ENCODE data around the gene NR6A1.
A peak's percentile ranks its signal among the peaks of the same experiment; 100 is the strongest.

The NR6A1 gene

GRCh38 chr9:124569942-124570341, 201.2 kb downstream of the NR6A1 start:
- DNase-seq (ENCODE audit: low spot score), result no peak

DNA sequence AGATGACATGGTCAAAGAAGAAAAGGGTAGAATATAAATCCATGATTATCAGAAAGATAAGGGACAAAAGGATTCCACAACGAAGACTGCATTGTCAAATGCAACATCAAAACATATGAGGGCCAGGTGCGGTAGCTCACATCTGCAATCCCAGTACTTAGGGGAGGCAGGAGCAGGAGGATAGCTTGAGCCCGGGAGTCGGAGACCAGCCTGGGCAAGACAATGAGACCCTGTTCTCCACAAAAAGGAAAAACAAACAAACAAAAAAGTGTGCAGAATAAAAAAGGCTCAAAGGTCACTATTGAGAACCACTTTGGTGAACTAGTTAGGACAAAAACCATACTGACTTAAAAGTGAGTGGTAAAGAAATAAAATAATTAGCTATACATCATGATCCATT, 203.7 kb downstream of the NR6A1 start:
- DNase-seq (ENCODE audit: low spot score), result no peak

DNA sequence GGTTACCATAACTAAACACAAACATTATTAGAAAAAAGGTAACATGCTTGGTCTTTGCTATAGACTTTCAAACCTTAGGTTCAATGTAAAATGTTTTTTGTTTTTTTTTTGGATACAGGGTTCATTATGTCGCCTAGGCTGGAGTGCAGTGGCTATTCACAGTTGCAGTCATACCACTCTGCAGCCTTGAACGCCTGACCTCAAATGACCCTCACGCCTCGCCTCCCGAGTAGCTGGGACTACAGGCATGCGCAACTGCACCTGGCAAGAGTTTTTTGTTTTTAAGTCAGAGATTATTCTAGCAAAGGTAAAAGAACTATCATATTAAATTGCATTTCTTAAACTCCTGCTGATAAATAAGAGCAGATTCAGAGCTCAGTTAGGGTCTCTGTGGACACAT, 208.8 kb downstream of the NR6A1 start:
- no peak for DNase-seq (ENCODE audit: low spot score)

DNA sequence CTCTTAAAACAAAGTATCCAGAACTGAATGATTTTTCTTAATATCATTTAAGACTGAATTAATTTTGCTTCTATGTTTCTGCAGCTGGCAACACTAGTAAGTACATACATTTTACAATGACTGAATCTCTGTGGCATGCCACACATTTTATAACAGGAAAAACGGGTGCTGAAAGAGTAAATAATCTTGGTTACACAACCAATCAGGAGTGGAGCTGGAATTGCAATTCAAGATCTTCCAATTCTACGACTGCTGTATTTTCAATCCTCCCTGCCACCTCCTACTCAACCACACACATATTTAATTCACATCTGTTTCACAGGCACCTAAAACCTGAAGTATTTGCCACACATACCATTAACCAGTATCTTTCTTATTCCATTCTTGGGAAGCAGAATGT, 211.2 kb downstream of the NR6A1 start:
- peak; percentile 31 for DNase-seq (ENCODE audit: low spot score)

- no peak for DNase-seq (ENCODE audit: low spot score)
Measured at GRCh38 chr9:124558777-124559470, 212.2 kb downstream of the NR6A1 start.

GRCh38 chr9:124557895-124558294, 213.2 kb downstream of the NR6A1 start:
- no peak for DNase-seq (ENCODE audit: low spot score)

DNA sequence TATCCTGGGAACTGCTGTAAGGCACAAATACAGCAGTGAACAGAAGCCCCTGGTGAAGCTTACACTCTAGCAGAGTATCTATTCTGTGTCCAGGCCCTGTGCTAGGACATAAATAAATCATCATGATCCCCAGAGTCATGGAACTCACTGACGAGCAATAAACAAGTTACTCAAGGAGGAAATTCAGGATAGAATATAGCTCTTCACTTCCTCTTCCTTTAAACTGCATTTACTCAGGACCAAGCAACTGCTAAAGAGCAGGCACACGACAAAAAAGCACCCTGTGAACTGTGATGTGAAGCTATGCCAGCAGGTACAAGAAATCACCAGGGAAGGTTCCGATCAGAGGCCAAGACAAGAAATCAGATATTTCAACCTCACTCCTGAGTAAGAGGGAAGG, 216.1 kb downstream of the NR6A1 start:
- DNase-seq (ENCODE audit: low spot score), result no peak

GRCh38 chr9:124553738-124554137, 217.4 kb downstream of the NR6A1 start:
- DNase-seq (ENCODE audit: low spot score), result no peak

DNA sequence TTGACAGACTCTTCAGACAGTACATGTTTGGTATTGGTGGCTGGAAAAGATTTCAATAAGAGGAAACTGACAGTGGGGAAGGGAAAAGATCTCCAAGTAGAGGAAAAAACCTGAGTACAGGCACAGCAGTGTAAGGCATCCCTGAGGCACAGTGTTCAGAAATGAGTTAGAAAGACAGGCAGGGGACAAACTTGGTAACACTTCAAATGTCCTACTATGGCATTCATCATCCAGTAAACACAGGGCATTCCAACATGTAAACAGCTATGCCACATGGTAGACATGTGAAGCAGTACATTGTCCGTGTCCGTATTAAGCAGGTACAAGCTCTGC, 218.9 kb downstream of the NR6A1 start:
- no peak for DNase-seq (ENCODE audit: low spot score)

- peak; percentile 80 for DNase-seq (ENCODE audit: low spot score)
Measured at GRCh38 chr9:124551472-124552272, 219.4 kb downstream of the NR6A1 start.

DNA sequence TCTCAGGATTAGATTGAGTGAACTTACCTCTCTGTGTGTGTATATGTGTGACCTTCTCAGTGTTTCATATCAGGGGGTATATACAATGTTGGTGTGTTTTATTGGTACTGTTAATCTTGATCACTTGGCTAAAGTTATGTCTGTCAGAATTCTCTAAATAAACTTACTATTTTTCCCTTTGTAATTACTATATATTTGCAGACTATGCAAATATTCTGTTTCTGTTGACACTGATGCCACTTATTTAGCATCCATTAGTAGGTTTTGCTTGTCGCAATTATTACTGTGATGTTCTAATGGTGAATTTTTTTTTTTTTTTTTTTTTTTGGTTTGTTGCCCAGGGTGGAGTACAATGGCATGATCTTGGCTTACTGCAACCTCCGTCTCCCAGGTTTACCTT, 221.0 kb downstream of the NR6A1 start:
- no peak for DNase-seq (ENCODE audit: low spot score)

DNA sequence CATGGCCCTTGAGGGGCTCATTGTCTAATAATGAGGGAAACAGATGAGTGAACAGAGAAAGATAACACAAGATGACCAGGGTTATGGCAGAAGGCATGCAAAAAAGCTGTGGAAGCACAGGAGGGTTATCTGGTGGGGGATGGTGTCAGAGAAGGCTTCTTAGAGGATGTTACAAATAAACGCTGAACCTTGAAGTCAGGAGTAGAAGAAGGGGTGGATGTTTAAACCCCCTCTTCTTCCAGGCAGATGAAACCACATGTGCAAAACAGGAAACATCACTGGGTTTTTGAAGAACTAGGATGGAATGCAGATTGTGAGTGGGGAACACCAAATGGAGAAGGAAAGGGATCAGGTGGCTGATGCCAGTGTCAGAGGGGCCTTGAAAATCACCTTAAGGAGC, 222.1 kb downstream of the NR6A1 start:
- DNase-seq (ENCODE audit: low spot score), result no peak

DNA sequence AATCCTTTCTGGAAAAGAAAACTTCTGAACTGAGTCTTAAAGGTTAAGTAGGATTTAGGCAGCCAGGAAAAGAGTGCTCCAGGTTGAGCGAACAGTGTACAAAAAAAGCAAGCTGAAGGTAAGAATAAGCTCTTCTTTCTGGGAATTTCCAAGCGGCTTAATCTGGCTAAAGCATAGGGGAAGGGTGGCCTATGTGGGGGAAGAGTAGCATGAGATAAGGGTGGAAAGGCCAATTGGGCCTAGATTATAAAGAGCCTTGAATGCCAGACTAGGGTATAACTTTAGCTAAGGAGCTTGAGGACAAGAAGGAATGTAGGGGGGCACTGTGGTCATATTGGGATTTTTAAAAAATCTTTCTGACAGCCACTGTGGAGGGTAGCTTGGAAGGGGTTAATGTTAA, 226.6 kb downstream of the NR6A1 start:
- no peak for DNase-seq (ENCODE audit: low spot score)

GRCh38 chr9:124541824-124542223, 229.3 kb downstream of the NR6A1 start:
- no peak for DNase-seq (ENCODE audit: low spot score)

- DNase-seq (ENCODE audit: low spot score), result no peak
Measured at GRCh38 chr9:124537926-124538325, 233.2 kb downstream of the NR6A1 start.

DNA sequence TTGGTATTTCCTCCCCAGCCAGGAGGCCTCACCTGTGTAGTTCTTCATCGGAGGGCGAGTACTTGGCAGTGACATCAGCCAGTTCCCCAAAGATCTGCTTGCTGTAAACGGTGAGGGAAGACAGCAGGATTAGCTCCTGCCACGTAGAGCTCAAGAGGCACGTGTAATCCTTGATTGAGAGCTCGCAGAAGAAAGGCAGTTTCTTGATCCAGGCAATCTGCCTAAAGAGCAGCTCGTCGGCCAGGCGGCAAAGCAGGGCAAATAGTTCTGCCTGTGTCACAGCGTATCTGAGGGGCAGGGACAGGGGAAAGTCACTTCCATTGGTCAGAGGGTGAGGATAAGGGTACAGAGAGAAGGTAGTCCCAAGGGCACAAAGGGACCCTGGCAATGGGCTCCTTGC, 235.3 kb downstream of the NR6A1 start:
- no peak for DNase-seq (ENCODE audit: low spot score)

DNA sequence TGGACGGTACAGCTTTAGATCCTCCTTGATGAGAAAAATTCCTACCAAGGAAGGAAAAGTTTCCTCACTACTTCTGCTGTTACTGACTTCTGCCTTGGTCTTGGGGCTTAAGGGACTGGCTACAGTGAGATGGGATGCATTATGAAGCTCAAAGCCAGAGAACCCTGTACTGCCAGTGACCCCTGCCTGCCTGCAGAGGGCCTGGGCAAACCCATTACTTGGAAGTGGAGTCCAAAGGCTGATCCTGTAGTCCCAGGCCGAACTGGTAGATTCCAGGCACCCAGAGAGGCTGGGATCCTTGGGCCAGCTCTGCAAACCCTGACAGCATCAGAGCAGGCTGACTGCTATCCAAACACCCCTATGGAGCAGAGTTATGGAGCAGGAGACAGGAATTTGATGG, 238.2 kb downstream of the NR6A1 start:
- DNase-seq (ENCODE audit: low spot score), result no peak

DNA sequence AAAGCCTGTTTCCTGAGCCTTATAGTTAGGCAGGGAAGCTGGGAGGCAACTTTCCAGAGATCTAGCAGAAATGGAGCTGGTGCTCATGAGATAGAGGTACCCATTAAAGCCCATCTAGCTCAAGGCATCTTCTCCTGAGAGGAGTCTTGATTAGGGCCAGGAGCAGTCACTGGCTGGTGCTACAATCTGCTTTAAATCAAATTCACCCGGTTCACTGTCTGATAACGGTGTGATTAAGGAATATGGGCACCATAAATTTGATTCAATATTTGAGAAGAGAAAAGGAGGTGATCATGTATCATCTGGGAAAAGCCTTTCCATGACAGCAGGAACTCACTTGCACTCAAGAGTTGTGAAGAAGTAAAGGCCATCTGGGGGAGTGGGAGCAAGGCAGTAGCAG, 240.0 kb downstream of the NR6A1 start:
- DNase-seq (ENCODE audit: low spot score), result no peak

- no peak for DNase-seq (ENCODE audit: low spot score)
Measured at GRCh38 chr9:124530246-124530645, 240.9 kb downstream of the NR6A1 start.

- DNase-seq (ENCODE audit: low spot score), result no peak
Measured at GRCh38 chr9:124527781-124528180, 243.3 kb downstream of the NR6A1 start.

- no peak for DNase-seq (ENCODE audit: low spot score)
Measured at GRCh38 chr9:124526174-124526573, 244.9 kb downstream of the NR6A1 start.

DNA sequence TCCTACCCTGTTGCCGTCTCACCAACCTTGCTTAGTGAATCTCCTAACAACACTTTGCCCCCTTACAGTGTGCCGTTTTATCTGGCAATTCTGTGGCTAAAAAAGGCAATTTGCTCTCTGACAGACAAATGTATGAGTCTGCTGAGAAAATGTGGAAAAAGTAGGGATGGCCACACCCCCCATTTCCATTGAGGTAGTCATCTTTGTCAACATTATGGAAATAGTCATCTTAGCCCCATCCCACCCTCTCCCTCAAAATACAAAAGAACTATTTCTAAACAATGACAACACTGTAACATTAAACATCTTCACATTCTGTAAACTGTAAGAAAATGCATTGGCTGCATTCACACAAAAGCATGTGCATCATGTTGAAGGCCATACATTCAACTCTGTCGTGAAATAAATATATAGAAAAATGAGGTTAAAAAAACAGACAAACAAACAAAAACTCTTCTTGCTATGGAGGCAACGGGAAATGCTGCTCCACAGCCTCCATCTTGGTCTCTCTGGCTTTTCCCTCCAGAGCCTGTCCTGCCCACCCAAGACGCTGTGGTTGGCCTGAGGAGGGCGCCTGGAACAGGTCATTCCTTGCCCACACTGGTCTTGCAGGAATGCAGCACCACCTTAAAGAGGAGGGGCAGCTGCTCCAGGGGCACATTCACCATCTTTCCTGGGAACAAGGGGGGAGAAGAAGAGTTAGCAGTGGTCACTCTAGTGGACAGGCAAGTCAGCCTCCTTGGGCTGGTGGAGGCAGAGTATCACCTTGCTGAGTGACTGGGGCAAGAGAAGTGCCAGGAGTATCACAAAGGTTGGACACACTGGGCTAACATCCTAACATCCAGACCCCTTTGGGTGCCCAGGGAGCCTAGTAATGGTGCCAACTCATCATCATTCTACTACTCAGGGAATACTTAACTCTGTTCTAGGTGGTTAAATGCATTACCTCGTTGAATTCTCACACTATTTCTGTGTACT, 248.7 kb downstream of the NR6A1 start:
- peak; percentile 76 for DNase-seq (ENCODE audit: low spot score)

GRCh38 chr9:124521142-124521541, 250.0 kb downstream of the NR6A1 start:
- DNase-seq (ENCODE audit: low spot score), result no peak

Data from iPS-NIHi11 (cell line).